Right cardiac atrium (tissue), 5 donors: ENCODE measurements around the gene ACACA. TPM values are rescaled to one million over a fixed set of nuclear protein-coding genes. Genes with fewer than 3 reads are reported as not detected.
"Not testable (repeated sequence)": the region's sequence is repeated elsewhere in the genome, so short reads cannot be mapped to it uniquely, and the experiment has no call there.

Source experiments
- ATAC-seq, 2 donors: fragments of 200-7000 bp; cut with Tn5 transposase; one replicate each; pipeline versions ENCODE4 v1.8.0 to v1.9.1; 2020; ENCODE audit warnings: moderate library complexity in 2 of 2, mild to moderate bottlenecking in 1 of 2
- DNase-seq, 3 donors: peaks; one replicate each; pipeline ENCODE4 v3.0.0-alpha.2; 2020
- H3K27ac ChIP-seq: one replicate; pipeline ENCODE4 v1.5.1; 2013; ENCODE audit warnings: mild to moderate bottlenecking, low read length, control low read depth, moderate library complexity
- H3K27me3 ChIP-seq: one replicate; pipeline ENCODE4 v1.6.1; 2013; ENCODE audit not compliant: control insufficient read depth, insufficient read depth
- H3K4me1 ChIP-seq: one replicate; pipeline ENCODE4 v1.6.1; 2013; ENCODE audit warnings: low read length; ENCODE audit not compliant: control insufficient read depth, insufficient read depth
- H3K4me3 ChIP-seq: one replicate; pipeline ENCODE4 v1.5.1; 2013; ENCODE audit warnings: low read length, control low read depth
- H3K9me3 ChIP-seq: one replicate; pipeline ENCODE4 v1.6.1; 2013; ENCODE audit warnings: low read length; ENCODE audit not compliant: control insufficient read depth
- WGBS: extraction: QIAGEN DNeasy Blood & Tissue Kit; methylation state at CpG from one replicate; pipeline ENCODE4 v1.1.7; 2013; 5-methylcytosine and 5-hydroxymethylcytosine counted together
- intact Hi-C, 4 donors: fragments of 100-400 bp; cut with DNase I; formaldehyde crosslinking; loops; one replicate each; pipeline versions ENCODE4 v1.11.0 to v1.14.0; 2022 to 2023
- polyA plus RNA-seq: library from polyadenylated mRNA; stranded (reverse); fragments of 200-250 nt; gene quantifications from one replicate; pipeline ENCODE4 v1.2.3, GENCODE V29; 2013
- total RNA-seq, 4 donors: library from RNA; stranded (reverse); fragmentation: NEBNext Ultra II Directional; extraction: Animal tissue kit (Norgen Biotek cat#: 25700); gene quantifications; one replicate each; pipeline ENCODE4 v1.2.1, GENCODE V29; 2021
- donor health status: healthy with polysubstance abuse.
- donor health status: DM: no; HTN: yes; CAD: no.
- donor health status: DM: no; HTN: no; CAD: no.
- donor health status: DM: no; HTN: yes; CAD: no; lungs with severe emphysema.
- donor health status: DM: yes; HTN: yes; CAD: no.

Gene ACACA
- total and polyA plus RNA-seq, 5 donors: 8.9 to 24.8 (median 20.5) TPM

- DNase-seq (no peak), ATAC-seq (no peak)
- WGBS: 86% methylated on average over 3 of the region's 3 CpGs
- H3K9me3 ChIP-seq: no peaks in the 10 kb centered on the region
- intact Hi-C loops: no loop called here
- H3K27me3 ChIP-seq: no peaks in the 10 kb centered on the region
- H3K4me1 ChIP-seq: no peaks in the 10 kb centered on the region
- H3K27ac ChIP-seq: no peak overlapping the region
- no peak overlapping the region for H3K4me3 ChIP-seq
Measured at GRCh38 chr17:37168731-37169353, 237.8 kb downstream of the ACACA start.

DNA sequence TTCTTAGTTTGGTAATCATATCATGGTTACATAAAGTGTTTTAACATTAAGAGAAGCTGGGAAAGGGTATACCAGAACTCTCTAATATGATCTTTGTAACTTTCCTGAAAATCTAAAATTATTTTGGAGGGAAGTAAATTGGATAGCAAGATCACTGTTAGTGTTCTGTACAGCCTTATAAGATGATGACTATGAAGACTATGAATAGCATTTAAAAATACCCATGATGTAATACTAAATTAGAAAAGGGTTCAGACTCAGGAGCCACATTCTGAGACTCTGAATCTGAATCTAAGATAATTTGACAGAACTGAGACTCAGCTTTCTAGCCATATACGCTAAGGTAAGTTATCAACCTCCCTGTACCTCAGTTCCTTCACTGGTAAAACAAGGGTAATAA, 238.9 kb downstream of the ACACA start:
- Histone ChIP-seq H3K4me3 (no peak overlapping the region), H3K9me3 (no peaks in the 10 kb centered on the region), H3K27ac (no peak overlapping the region), H3K4me1 (no peaks in the 10 kb centered on the region), H3K27me3 (no peaks in the 10 kb centered on the region)
- intact Hi-C loops: no loop called here
- ATAC-seq: no peak
- 99% methylated on average over 1 of the region's 1 CpG for WGBS
- DNase-seq: no peak

- WGBS: 97% methylated on average over 2 of the region's 2 CpGs
- Histone ChIP-seq H3K27me3 (no peaks in the 10 kb centered on the region), H3K27ac (no peak overlapping the region), H3K4me3 (no peak overlapping the region), H3K4me1 (no peaks in the 10 kb centered on the region), H3K9me3 (no peaks in the 10 kb centered on the region)
- no peak for ATAC-seq
- intact Hi-C loops: no loop called here
- no peak for DNase-seq
Measured at GRCh38 chr17:37164057-37164456, 242.6 kb downstream of the ACACA start.

DNA sequence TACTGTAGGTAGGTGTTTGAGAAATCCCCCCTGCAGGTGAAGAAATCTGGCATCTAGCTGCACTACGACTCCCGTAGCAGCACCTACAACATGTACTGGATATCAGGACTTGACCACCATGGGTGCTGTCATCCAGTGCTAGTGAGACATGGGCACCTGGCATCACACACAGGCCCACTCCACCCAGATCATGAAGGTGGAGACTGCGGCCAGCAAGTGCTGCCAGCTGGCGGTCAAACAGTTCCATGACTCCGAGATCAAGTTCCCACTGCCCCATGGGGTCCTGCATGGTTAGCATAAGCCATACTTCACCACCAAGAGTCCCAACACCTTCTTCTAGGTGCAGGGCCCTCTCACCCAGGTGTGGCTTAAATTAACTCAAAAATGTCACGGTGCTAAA, 243.8 kb downstream of the ACACA start:
- intact Hi-C loops: no loop called here
- Histone ChIP-seq H3K27me3 (no peaks in the 10 kb centered on the region), H3K9me3 (no peaks in the 10 kb centered on the region), H3K4me3 (no peak overlapping the region), H3K27ac (no peak overlapping the region), H3K4me1 (no peaks in the 10 kb centered on the region)
- DNase-seq (no peak), ATAC-seq (no peak)
- 91% methylated on average over 6 of the region's 6 CpGs for WGBS

- Histone ChIP-seq H3K4me1 (no peaks in the 10 kb centered on the region), H3K27me3 (no peaks in the 10 kb centered on the region), H3K4me3 (no peak overlapping the region), H3K9me3 (no peaks in the 10 kb centered on the region), H3K27ac (no peak overlapping the region)
- DNase-seq: no peak
- ATAC-seq: no peak
- intact Hi-C loops: no loop called here
Measured at GRCh38 chr17:37160944-37161343, 245.7 kb downstream of the ACACA start.

GRCh38 chr17:37158290-37158689, 248.3 kb downstream of the ACACA start:
- intact Hi-C loops: no loop called here
- Histone ChIP-seq H3K4me3 (no peak overlapping the region), H3K4me1 (no peaks in the 10 kb centered on the region), H3K9me3 (no peaks in the 10 kb centered on the region), H3K27ac (no peak overlapping the region), H3K27me3 (no peaks in the 10 kb centered on the region)
- 99% methylated on average over 5 of the region's 5 CpGs for WGBS
- ATAC-seq (no peak), DNase-seq (no peak)

GRCh38 chr17:37148156-37148555, 258.5 kb downstream of the ACACA start:
- ATAC-seq (no peak), DNase-seq (no peak)
- Histone ChIP-seq H3K9me3 (no peaks in the 10 kb centered on the region), H3K27me3 (no peaks in the 10 kb centered on the region), H3K4me1 (no peaks in the 10 kb centered on the region), H3K4me3 (no peak overlapping the region), H3K27ac (no peak overlapping the region)
- intact Hi-C loops: no loop called here
- WGBS: 45% methylated on average over 2 of the region's 2 CpGs

DNA sequence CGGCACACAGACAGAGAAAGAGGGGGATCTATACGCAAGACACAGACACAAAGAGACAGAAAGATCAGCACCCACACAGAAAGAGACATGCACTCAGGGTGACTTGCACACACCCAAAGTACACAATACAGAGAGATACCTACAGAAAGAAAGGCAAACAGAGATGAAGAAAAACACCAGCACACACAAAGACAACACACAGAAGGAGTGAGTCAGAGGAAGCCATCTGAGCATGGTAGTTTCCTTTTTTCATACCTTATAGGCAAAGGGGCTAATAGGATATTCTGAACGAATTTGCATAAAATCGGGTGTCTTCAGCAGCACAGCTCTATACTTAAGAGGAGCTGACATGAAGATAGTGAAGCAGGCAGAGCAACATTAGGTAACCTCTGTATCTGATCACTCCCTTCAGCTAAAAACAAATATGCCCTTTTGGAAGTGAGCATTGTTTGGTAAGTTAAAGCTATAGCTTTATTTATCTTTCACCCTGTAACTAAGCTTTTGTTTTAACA, 259.3 kb downstream of the ACACA start:
- no peak overlapping the region for H3K4me3 ChIP-seq
- H3K27ac ChIP-seq: no peak overlapping the region
- H3K27me3 ChIP-seq: no peaks in the 10 kb centered on the region
- WGBS: 74% methylated on average over 4 of the region's 4 CpGs
- no peaks in the 10 kb centered on the region for H3K4me1 ChIP-seq
- DNase-seq: no peak
- intact Hi-C loops: no loop called here
- no peaks in the 10 kb centered on the region for H3K9me3 ChIP-seq
- ATAC-seq: no peak

DNA sequence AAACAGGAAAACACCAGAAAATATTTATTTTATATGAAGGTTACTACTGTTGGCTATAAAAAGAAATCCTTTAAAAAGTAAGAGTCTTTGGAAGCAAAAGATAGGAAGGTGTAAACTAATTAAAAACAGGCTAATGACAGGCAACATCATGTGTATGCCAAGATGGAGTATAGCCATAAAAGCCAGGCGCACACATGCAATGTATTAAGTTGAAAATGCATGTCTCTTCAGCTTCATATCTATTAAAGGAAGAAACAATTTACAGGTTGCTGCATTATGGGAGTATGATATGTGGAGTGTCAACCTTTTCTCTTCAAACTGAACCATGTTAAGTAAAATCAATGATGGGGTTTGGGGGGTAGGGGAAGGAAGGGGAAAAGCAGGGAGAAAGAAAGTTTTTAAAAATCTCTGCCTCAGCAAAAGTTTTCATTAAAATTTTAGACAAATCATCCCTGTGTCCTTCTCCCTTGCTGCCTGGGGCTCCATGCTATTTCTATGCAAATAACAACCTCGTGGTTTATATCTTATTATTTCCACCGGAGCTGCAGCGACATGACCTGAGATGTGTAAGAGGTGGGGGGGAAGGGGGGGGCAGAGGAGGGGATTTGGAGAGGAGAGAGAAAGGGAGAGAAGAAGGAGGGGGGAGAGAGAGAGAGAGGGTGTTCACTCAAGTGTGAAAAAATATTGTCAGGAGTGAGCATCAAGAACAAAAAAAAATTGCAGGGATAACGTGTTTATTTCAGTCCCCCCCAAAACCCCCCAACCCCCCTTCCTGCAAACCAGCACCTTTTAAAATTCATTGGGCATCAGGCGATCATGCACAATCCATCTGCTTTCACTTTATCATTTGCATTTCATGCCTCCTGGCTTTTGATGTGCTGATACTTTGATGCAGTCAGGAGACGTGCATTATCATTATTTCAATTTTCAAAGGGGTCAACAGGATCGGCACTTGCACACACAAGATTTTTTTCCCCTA, 260.3 kb downstream of the ACACA start:
- WGBS: 82% methylated on average over 8 of the region's 8 CpGs
- H3K27ac ChIP-seq: no peak overlapping the region
- intact Hi-C loops: no loop called here
- H3K9me3 ChIP-seq: no peaks in the 10 kb centered on the region
- no peaks in the 10 kb centered on the region for H3K4me1 ChIP-seq
- H3K4me3 ChIP-seq: no peak overlapping the region
- no peak for ATAC-seq
- no peak for DNase-seq
- H3K27me3 ChIP-seq: no peaks in the 10 kb centered on the region

DNA sequence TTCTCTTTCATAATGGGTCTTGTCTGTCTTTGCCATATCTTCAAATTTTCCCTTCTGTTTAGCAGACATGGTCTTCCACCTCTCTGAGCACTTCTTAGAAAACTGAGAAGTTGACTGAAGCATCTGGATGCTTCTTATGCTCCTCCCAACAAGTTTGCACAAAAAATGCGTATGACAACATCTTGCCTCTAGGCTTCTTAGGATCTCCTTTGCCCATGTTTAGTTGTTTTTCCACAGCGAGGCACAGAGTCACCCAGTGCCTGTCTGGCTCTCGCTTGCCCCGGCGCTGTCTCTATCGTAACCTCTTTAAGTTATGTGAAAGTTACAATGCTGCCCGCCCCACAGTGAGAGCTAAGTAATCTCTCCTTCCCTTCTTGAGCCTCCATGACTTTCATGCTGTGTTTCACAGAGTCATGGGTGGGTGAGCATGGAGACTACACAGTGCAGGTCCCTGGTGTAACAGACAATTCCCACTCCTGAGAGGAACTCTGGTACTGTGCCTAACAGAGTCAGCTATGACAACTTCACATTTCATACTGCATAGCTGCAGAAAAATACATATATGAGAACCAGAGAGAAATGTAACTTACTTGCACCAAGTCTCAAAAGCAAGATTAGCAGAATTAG, 262.4 kb downstream of the ACACA start:
- DNase-seq (no peak), ATAC-seq (no peak)
- no peaks in the 10 kb centered on the region for H3K9me3 ChIP-seq
- H3K27me3 ChIP-seq: no peaks in the 10 kb centered on the region
- H3K4me3 ChIP-seq: no peak overlapping the region
- whole genome bisulfite sequencing: 95% methylated on average over 7 of the region's 7 CpGs
- H3K4me1 ChIP-seq: no peaks in the 10 kb centered on the region
- intact Hi-C loops: no loop called here
- H3K27ac ChIP-seq: no peak overlapping the region

DNA sequence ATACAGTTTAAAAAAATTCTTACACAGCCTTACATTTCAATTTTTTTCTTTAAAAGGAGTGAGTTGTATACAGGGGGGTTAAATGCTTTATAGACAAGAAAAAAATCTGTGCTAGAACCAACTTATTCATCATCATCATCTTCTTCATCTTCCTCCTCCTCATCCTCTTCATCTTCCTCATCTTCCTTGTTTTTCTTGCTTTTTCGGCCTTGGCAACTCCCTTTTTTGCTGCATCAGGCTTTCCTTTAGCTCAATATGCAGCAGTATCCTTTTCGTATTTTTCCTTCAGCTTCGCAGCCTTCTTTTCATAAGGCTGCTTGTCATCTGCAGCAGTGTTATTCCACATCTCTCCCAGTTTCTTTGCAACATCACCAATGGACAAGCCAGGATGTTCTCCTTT, 263.1 kb downstream of the ACACA start:
- ATAC-seq, H3K4me3 ChIP-seq, intact Hi-C loops, DNase-seq, H3K27ac ChIP-seq, H3K27me3 ChIP-seq, H3K9me3 ChIP-seq, H3K4me1 ChIP-seq: not testable (repeated sequence)
- WGBS: 95% methylated on average over 3 of the region's 3 CpGs
